HEK293 (cell line): ENCODE measurements around the gene IL17D.
A peak's percentile ranks its signal among the peaks of the same experiment; 100 is the strongest.

Experiments
- CTCF ChIA-PET: fragments of 350-600 bp; formaldehyde crosslinking; extraction: SDS; loops from one replicate; lab custom pipeline; 2021; ENCODE audit warnings: antibody characterized with exemption; lab: Yijun Ruan, JAX
- POLR2A ChIA-PET: fragments of 300-600 bp; formaldehyde crosslinking; extraction: SDS; loops from one replicate; lab custom pipeline; 2020; ENCODE audit warnings: antibody characterized with exemption, inconsistent platforms; lab: Yijun Ruan, JAX
- H3K27ac ChIP-seq: fragments of 200-500 bp; sonication (Bioruptor generic); 2 replicates; pipeline ENCODE4 v1.5.1; 2014; ENCODE audit warnings: low read depth, low read length, control low read depth, inconsistent platforms; ENCODE audit errors: extremely low read depth
- H3K36me3 ChIP-seq, 2 experiments: fragments of 200-500 bp in 1 of 2; sonication (Bioruptor generic) in 1 of 2; 1 replicate in 1 of 2; 2 replicates in 1 of 2; pipeline ENCODE4 v1.5.1; 2014 to 2017; ENCODE audit warnings: inconsistent platforms in 2 of 2, low read length in 2 of 2; ENCODE audit not compliant: control insufficient read depth in 2 of 2, insufficient read depth in 1 of 2
- H3K4me1 ChIP-seq: fragments of 200-500 bp; sonication (Bioruptor generic); 2 replicates; pipeline ENCODE4 v1.5.1; 2014; ENCODE audit warnings: mild to moderate bottlenecking, low read length, inconsistent platforms; ENCODE audit not compliant: control insufficient read depth, insufficient read depth
- H3K4me3 ChIP-seq: 2 replicates; pipeline ENCODE4 v1.5.1; 2011; ENCODE audit warnings: low read depth, mild to moderate bottlenecking, control low read depth, low read length, moderate library complexity
- H3K9me3 ChIP-seq: fragments of 200-500 bp; sonication (Bioruptor generic); 2 replicates; pipeline ENCODE4 v1.5.1; 2014; ENCODE audit warnings: low read depth, low read length, inconsistent platforms; ENCODE audit not compliant: control insufficient read depth, insufficient read depth
- FEZF1 ChIP-seq: fragments of 450-650 bp; formaldehyde crosslinking; IDR thresholded peaks from 2 replicates; pipeline ENCODE4 v1.5.1; 2016; ENCODE audit warnings: missing biosample characterization, missing genetic modification characterization
- OSR2 ChIP-seq: fragments of 450-650 bp; formaldehyde crosslinking; IDR thresholded peaks from 2 replicates; pipeline ENCODE4 v1.5.1; 2016; ENCODE audit warnings: missing biosample characterization, missing genetic modification characterization
- OVOL3 ChIP-seq: fragments of 450-650 bp; formaldehyde crosslinking; IDR thresholded peaks from 2 replicates; pipeline ENCODE4 v1.5.1; 2016; ENCODE audit warnings: missing biosample characterization, missing genetic modification characterization
- YY1 ChIP-seq: fragments of 450-650 bp; formaldehyde crosslinking; IDR thresholded peaks from 2 replicates; pipeline ENCODE4 v1.5.1; 2018; ENCODE audit warnings: missing biosample characterization, missing genetic modification characterization
- ZIC2 ChIP-seq: fragments of 450-650 bp; formaldehyde crosslinking; IDR thresholded peaks from 2 replicates; pipeline ENCODE4 v1.5.1; 2016; ENCODE audit warnings: missing biosample characterization, missing genetic modification characterization
- ZNF423 ChIP-seq: fragments of 450-650 bp; formaldehyde crosslinking; IDR thresholded peaks from 2 replicates; pipeline ENCODE4 v1.5.1; 2016; ENCODE audit warnings: missing biosample characterization, missing genetic modification characterization
- ZNF621 ChIP-seq: fragments of 450-650 bp; formaldehyde crosslinking; IDR thresholded peaks from 2 replicates; pipeline ENCODE4 v1.5.1; 2017; ENCODE audit warnings: missing biosample characterization, missing genetic modification characterization
- ZNF624 ChIP-seq: fragments of 450-650 bp; formaldehyde crosslinking; IDR thresholded peaks from 2 replicates; pipeline ENCODE4 v1.5.1; 2017; ENCODE audit warnings: missing biosample characterization, missing genetic modification characterization
- ZNF747 ChIP-seq: fragments of 450-650 bp; formaldehyde crosslinking; IDR thresholded peaks from 2 replicates; pipeline ENCODE4 v1.5.1; 2016; ENCODE audit warnings: missing biosample characterization, missing genetic modification characterization
- ZNF791 ChIP-seq: fragments of 450-650 bp; formaldehyde crosslinking; IDR thresholded peaks from 2 replicates; pipeline ENCODE4 v1.5.1; 2016; ENCODE audit warnings: missing biosample characterization, missing genetic modification characterization
- ZNF830 ChIP-seq: fragments of 450-650 bp; IDR thresholded peaks from 2 replicates; pipeline ENCODE4 v1.5.0; 2018; ENCODE audit warnings: missing biosample characterization, missing genetic modification characterization, low read depth, mild to moderate bottlenecking, moderate library complexity
- ZNF843 ChIP-seq: fragments of 450-650 bp; formaldehyde crosslinking; IDR thresholded peaks from 2 replicates; pipeline ENCODE4 v1.5.1; 2016; ENCODE audit warnings: missing biosample characterization, missing genetic modification characterization
- ZXDB ChIP-seq: fragments of 450-650 bp; formaldehyde crosslinking; IDR thresholded peaks from 2 replicates; pipeline ENCODE4 v1.5.1; 2016; ENCODE audit warnings: missing biosample characterization, missing genetic modification characterization
- TF ChIP-seq, protein P1 (sequence below): fragments of 450-650 bp; formaldehyde crosslinking; IDR thresholded peaks from 2 replicates; pipeline ENCODE4 v1.5.1; 2017; ENCODE audit warnings: missing biosample characterization, missing genetic modification characterization
- TF ChIP-seq, protein P2 (sequence below): sonication (generic); formaldehyde crosslinking; IDR thresholded peaks from 2 replicates; pipeline ENCODE4 v1.8.1; 2022; ENCODE audit warnings: mild to moderate bottlenecking, moderate library complexity, missing genetic modification reagents
- TF ChIP-seq, protein P3 (sequence below): fragments of 450-650 bp; formaldehyde crosslinking; IDR thresholded peaks from 2 replicates; pipeline ENCODE4 v1.5.1; 2016; ENCODE audit warnings: missing biosample characterization, missing genetic modification characterization
- TF ChIP-seq, protein P4 (sequence below): fragments of 450-650 bp; formaldehyde crosslinking; IDR thresholded peaks from 2 replicates; pipeline ENCODE4 v1.5.1; 2016; ENCODE audit warnings: missing biosample characterization, missing genetic modification characterization, low read depth
- TF ChIP-seq, protein P5 (sequence below): fragments of 450-650 bp; formaldehyde crosslinking; IDR thresholded peaks from 2 replicates; pipeline ENCODE4 v1.5.1; 2017; ENCODE audit warnings: missing biosample characterization, missing genetic modification characterization
- TF ChIP-seq, protein P6 (sequence below): fragments of 450-650 bp; formaldehyde crosslinking; IDR thresholded peaks from 2 replicates; pipeline ENCODE4 v1.5.1; 2016; ENCODE audit warnings: missing biosample characterization, missing genetic modification characterization, low read depth
- TF ChIP-seq, protein P7 (sequence below): fragments of 450-650 bp; IDR thresholded peaks from 2 replicates; pipeline ENCODE4 v1.5.1; 2018; ENCODE audit warnings: missing biosample characterization, mild to moderate bottlenecking, missing genetic modification characterization
- TF ChIP-seq, protein P8 (sequence below): fragments of 450-650 bp; formaldehyde crosslinking; IDR thresholded peaks from 2 replicates; pipeline ENCODE4 v1.5.1; 2017; ENCODE audit warnings: missing biosample characterization, missing genetic modification characterization

IL17D gene

DNA sequence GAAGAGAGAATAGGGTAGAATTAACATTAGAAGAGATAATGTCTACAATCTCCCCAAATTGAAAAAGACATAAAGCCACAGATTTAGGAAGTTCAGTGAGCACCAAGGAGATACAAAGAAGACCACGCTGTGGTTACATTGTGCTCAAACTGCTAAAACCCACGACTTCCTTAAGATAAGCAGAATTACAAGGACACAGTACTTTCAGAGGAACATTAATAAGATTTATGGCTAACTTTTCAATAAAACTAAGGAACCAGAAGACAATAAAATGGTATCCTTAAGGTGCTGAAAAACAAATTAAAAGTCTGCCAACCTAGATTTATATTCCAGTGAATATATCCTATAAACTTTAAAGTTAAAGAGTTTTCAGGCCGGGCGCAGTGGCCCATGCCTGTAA, 7.4 kb upstream of the IL17D start:
- CTCF ChIA-PET: interaction anchor here (0.6 kb wide), 1 partner anchor 513 kb away, joined by 3 read pairs; no protein-coding TSS in a partner anchor
- Histone ChIP-seq H3K9me3 (no peaks in the 10 kb centered on the region), H3K4me3 (no peak overlapping the region), H3K36me3 (no peaks in the 10 kb centered on the region), H3K27ac (no peak overlapping the region), H3K4me1 (peaks cover 7% of the 10 kb centered on the region)
- POLR2A ChIA-PET: no interaction called here
- TF ChIP-seq ZNF423 (tag by site-specific recombination) (peak; percentile 82), OSR2 (0 out of 2 replicates have a peak, but pooled peaks have one; percentile 19), YY1 (no peak), ZNF747 (tag by site-specific recombination) (no peak), OVOL3 (tag by site-specific recombination) (no peak), ZNF791 (no peak), ZNF624 (tag by site-specific recombination) (no peak), ZNF621 (tag by site-specific recombination) (no peak), FEZF1 (tag by site-specific recombination) (peak; percentile 86), ZIC2 (no peak), ZNF843 (peak; percentile 69), ZNF830 (tag by site-specific recombination) (no peak), ZXDB (tag by site-specific recombination) (peak; percentile 43; the same call in 1 of the 2 replicates)
- TF ChIP-seq, protein P1, sequence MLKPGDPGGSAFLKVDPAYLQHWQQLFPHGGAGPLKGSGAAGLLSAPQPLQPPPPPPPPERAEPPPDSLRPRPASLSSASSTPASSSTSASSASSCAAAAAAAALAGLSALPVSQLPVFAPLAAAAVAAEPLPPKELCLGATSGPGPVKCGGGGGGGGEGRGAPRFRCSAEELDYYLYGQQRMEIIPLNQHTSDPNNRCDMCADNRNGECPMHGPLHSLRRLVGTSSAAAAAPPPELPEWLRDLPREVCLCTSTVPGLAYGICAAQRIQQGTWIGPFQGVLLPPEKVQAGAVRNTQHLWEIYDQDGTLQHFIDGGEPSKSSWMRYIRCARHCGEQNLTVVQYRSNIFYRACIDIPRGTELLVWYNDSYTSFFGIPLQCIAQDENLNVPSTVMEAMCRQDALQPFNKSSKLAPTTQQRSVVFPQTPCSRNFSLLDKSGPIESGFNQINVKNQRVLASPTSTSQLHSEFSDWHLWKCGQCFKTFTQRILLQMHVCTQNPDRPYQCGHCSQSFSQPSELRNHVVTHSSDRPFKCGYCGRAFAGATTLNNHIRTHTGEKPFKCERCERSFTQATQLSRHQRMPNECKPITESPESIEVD (tag by site-specific recombination): peak; percentile 70
- TF ChIP-seq, protein P2, sequence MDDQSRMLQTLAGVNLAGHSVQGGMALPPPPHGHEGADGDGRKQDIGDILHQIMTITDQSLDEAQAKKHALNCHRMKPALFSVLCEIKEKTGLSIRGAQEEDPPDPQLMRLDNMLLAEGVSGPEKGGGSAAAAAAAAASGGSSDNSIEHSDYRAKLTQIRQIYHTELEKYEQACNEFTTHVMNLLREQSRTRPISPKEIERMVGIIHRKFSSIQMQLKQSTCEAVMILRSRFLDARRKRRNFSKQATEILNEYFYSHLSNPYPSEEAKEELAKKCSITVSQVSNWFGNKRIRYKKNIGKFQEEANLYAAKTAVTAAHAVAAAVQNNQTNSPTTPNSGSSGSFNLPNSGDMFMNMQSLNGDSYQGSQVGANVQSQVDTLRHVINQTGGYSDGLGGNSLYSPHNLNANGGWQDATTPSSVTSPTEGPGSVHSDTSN (CRISPR knock-in tag): no peak
- TF ChIP-seq, protein P3, sequence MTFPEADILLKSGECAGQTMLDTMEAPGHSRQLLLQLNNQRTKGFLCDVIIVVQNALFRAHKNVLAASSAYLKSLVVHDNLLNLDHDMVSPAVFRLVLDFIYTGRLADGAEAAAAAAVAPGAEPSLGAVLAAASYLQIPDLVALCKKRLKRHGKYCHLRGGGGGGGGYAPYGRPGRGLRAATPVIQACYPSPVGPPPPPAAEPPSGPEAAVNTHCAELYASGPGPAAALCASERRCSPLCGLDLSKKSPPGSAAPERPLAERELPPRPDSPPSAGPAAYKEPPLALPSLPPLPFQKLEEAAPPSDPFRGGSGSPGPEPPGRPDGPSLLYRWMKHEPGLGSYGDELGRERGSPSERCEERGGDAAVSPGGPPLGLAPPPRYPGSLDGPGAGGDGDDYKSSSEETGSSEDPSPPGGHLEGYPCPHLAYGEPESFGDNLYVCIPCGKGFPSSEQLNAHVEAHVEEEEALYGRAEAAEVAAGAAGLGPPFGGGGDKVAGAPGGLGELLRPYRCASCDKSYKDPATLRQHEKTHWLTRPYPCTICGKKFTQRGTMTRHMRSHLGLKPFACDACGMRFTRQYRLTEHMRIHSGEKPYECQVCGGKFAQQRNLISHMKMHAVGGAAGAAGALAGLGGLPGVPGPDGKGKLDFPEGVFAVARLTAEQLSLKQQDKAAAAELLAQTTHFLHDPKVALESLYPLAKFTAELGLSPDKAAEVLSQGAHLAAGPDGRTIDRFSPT (tag by site-specific recombination): no peak
- TF ChIP-seq, protein P4, sequence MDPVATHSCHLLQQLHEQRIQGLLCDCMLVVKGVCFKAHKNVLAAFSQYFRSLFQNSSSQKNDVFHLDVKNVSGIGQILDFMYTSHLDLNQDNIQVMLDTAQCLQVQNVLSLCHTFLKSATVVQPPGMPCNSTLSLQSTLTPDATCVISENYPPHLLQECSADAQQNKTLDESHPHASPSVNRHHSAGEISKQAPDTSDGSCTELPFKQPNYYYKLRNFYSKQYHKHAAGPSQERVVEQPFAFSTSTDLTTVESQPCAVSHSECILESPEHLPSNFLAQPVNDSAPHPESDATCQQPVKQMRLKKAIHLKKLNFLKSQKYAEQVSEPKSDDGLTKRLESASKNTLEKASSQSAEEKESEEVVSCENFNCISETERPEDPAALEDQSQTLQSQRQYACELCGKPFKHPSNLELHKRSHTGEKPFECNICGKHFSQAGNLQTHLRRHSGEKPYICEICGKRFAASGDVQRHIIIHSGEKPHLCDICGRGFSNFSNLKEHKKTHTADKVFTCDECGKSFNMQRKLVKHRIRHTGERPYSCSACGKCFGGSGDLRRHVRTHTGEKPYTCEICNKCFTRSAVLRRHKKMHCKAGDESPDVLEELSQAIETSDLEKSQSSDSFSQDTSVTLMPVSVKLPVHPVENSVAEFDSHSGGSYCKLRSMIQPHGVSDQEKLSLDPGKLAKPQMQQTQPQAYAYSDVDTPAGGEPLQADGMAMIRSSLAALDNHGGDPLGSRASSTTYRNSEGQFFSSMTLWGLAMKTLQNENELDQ (tag by site-specific recombination): no peak
- TF ChIP-seq, protein P5, sequence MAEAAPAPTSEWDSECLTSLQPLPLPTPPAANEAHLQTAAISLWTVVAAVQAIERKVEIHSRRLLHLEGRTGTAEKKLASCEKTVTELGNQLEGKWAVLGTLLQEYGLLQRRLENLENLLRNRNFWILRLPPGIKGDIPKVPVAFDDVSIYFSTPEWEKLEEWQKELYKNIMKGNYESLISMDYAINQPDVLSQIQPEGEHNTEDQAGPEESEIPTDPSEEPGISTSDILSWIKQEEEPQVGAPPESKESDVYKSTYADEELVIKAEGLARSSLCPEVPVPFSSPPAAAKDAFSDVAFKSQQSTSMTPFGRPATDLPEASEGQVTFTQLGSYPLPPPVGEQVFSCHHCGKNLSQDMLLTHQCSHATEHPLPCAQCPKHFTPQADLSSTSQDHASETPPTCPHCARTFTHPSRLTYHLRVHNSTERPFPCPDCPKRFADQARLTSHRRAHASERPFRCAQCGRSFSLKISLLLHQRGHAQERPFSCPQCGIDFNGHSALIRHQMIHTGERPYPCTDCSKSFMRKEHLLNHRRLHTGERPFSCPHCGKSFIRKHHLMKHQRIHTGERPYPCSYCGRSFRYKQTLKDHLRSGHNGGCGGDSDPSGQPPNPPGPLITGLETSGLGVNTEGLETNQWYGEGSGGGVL (tag by site-specific recombination): no peak
- TF ChIP-seq, protein P6, sequence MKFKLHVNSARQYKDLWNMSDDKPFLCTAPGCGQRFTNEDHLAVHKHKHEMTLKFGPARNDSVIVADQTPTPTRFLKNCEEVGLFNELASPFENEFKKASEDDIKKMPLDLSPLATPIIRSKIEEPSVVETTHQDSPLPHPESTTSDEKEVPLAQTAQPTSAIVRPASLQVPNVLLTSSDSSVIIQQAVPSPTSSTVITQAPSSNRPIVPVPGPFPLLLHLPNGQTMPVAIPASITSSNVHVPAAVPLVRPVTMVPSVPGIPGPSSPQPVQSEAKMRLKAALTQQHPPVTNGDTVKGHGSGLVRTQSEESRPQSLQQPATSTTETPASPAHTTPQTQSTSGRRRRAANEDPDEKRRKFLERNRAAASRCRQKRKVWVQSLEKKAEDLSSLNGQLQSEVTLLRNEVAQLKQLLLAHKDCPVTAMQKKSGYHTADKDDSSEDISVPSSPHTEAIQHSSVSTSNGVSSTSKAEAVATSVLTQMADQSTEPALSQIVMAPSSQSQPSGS (tag by site-specific recombination): no peak
- TF ChIP-seq, protein P7, sequence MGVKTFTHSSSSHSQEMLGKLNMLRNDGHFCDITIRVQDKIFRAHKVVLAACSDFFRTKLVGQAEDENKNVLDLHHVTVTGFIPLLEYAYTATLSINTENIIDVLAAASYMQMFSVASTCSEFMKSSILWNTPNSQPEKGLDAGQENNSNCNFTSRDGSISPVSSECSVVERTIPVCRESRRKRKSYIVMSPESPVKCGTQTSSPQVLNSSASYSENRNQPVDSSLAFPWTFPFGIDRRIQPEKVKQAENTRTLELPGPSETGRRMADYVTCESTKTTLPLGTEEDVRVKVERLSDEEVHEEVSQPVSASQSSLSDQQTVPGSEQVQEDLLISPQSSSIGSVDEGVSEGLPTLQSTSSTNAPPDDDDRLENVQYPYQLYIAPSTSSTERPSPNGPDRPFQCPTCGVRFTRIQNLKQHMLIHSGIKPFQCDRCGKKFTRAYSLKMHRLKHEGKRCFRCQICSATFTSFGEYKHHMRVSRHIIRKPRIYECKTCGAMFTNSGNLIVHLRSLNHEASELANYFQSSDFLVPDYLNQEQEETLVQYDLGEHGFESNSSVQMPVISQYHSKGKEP: no peak
- TF ChIP-seq, protein P8, sequence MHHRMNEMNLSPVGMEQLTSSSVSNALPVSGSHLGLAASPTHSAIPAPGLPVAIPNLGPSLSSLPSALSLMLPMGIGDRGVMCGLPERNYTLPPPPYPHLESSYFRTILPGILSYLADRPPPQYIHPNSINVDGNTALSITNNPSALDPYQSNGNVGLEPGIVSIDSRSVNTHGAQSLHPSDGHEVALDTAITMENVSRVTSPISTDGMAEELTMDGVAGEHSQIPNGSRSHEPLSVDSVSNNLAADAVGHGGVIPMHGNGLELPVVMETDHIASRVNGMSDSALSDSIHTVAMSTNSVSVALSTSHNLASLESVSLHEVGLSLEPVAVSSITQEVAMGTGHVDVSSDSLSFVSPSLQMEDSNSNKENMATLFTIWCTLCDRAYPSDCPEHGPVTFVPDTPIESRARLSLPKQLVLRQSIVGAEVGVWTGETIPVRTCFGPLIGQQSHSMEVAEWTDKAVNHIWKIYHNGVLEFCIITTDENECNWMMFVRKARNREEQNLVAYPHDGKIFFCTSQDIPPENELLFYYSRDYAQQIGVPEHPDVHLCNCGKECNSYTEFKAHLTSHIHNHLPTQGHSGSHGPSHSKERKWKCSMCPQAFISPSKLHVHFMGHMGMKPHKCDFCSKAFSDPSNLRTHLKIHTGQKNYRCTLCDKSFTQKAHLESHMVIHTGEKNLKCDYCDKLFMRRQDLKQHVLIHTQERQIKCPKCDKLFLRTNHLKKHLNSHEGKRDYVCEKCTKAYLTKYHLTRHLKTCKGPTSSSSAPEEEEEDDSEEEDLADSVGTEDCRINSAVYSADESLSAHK (tag by site-specific recombination): peak; percentile 58; the same call in 1 of the 2 replicates
